NB4 (cell line): ENCODE results near the gene KLHL22.

Experiments
- DNase-seq: peaks from one replicate; pipeline ENCODE4 v3.0.0; 2010; ENCODE audit warnings: low read depth
- H3K4me3 ChIP-seq: one replicate; pipeline ENCODE4 v1.5.1; 2011; ENCODE audit warnings: mild to moderate bottlenecking, low read depth, low read length, moderate library complexity
- MYC ChIP-seq: IDR thresholded peaks from 2 replicates; pipeline ENCODE4 v1.6.1; 2011; ENCODE audit warnings: low read depth, low read length
- POLR2A ChIP-seq: IDR thresholded peaks from 2 replicates; pipeline ENCODE4 v1.6.1; 2011; ENCODE audit warnings: mild to moderate bottlenecking; ENCODE audit not compliant: insufficient read length; ENCODE audit errors: extremely low read depth
- TF ChIP-seq, protein P1 (sequence below): IDR thresholded peaks from 2 replicates; pipeline ENCODE4 v1.6.1; 2011; ENCODE audit warnings: low read depth, low read length
- TF ChIP-seq, protein P2 (sequence below): IDR thresholded peaks from one replicate; pipeline ENCODE4 v1.5.1; 2012; ENCODE audit warnings: low read depth, low read length

KLHL22 gene

GRCh38 chr22:20401376-20402014, 94.1 kb downstream of the KLHL22 start:
- TF ChIP-seq, protein P1, sequence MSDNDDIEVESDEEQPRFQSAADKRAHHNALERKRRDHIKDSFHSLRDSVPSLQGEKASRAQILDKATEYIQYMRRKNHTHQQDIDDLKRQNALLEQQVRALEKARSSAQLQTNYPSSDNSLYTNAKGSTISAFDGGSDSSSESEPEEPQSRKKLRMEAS: no peak
- TF ChIP-seq POLR2A (no peak), MYC (no peak)
- TF ChIP-seq, protein P2, sequence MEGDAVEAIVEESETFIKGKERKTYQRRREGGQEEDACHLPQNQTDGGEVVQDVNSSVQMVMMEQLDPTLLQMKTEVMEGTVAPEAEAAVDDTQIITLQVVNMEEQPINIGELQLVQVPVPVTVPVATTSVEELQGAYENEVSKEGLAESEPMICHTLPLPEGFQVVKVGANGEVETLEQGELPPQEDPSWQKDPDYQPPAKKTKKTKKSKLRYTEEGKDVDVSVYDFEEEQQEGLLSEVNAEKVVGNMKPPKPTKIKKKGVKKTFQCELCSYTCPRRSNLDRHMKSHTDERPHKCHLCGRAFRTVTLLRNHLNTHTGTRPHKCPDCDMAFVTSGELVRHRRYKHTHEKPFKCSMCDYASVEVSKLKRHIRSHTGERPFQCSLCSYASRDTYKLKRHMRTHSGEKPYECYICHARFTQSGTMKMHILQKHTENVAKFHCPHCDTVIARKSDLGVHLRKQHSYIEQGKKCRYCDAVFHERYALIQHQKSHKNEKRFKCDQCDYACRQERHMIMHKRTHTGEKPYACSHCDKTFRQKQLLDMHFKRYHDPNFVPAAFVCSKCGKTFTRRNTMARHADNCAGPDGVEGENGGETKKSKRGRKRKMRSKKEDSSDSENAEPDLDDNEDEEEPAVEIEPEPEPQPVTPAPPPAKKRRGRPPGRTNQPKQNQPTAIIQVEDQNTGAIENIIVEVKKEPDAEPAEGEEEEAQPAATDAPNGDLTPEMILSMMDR: no peak

GRCh38 chr22:20400606-20401375, 94.8 kb downstream of the KLHL22 start:
- no peak overlapping the region for H3K4me3 ChIP-seq
- TF ChIP-seq MYC: no peak
- TF ChIP-seq, protein P1: no peak
- no peak for TF ChIP-seq POLR2A
- TF ChIP-seq, protein P2: no peak
- no peak for DNase-seq

More at GRCh38 chr22:20401376-20402014, 94.1 kb downstream of the KLHL22 start:
- H3K4me3 ChIP-seq: no peak overlapping the region
- no peak for DNase-seq

GRCh38 chr22:20399866-20400605, 95.6 kb downstream of the KLHL22 start:
- TF ChIP-seq, protein P1: no peak
- TF ChIP-seq, protein P2: no peak
- TF ChIP-seq POLR2A (no peak), MYC (no peak)
- H3K4me3 ChIP-seq: no peak overlapping the region
- DNase-seq: no peak

DNA sequence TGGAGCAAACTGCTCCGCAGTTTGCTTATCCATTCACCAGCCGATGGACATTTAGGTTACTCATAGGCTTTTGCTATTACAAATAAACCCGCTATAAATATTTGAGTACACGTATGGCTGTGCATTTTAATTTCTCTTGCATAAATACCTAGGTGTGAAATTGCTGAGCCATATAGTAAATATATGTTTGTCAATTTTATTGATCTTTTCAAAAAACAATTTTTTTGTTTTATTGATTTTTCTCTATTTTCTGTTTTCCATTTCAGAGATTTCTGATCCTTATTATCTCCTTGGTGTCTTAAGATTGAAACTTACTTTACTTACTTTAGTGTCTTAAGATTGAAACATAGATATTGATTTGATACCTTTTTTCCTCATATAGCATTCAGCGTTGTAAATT, 97.2 kb downstream of the KLHL22 start:
- H3K4me3 ChIP-seq: no peak overlapping the region
- TF ChIP-seq, protein P2: no peak
- TF ChIP-seq, protein P1: no peak
- TF ChIP-seq POLR2A: no peak
- no peak for TF ChIP-seq MYC
- no peak for DNase-seq

DNA sequence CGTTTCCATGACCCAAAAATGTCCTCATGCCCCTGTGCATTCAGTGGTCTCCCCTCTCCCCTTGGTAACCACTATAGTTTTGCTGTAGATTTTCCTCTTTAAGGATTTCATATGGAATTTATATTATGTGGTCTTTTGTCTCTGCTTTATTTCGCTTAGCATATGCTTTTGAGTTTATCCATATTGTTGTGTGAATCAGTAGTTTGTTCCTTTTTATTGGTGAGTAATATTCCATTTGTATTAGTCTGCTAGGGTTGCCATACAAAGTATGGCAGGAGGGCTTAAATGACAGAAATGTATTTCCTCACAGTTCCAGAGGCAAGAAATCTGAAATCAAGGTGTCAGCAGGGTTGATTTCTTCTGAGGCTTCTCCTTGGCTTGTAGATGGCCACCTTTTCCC, 98.1 kb downstream of the KLHL22 start:
- DNase-seq: no peak
- no peak overlapping the region for H3K4me3 ChIP-seq
- TF ChIP-seq POLR2A: no peak
- TF ChIP-seq MYC: no peak
- TF ChIP-seq, protein P2: no peak
- TF ChIP-seq, protein P1: no peak
